ENCODE results near the gene DNMT3A.

The DNMT3A gene

DNA sequence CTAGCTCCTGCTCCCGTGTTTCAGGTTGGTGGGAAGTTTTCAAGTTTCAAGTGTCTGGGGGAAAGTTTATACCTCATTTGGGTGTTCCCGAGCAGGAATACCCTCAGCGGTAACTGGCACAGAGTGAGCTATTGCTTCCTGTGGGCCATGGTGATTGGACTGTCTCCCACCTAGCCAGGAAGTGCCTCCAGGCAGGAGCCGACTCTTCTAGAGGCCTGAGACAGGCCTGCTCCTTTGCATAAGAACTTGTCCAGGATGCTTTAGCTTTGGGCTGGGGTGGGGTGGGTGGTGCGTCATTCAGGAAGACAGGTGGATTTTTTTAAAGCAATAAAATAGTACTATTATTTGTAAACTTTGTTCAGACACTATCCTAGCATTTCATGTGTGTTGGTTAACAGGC is 23.5 kb upstream of the DNMT3A start:
- H3K27ac ChIP-seq (ENCODE audit: low read length) = no peak overlapping the region
- H3K36me3 ChIP-seq (ENCODE audit: insufficient read depth, low read length) = no peaks in the 10 kb centered on the region
- H3K4me2 ChIP-seq (ENCODE audit: insufficient read depth, low read length) = no peak overlapping the region
- no peaks in the 10 kb centered on the region for H3K27me3 ChIP-seq (ENCODE audit: insufficient read depth, low read length, poor library complexity)
- H2AFZ ChIP-seq (ENCODE audit: low read depth, low read length) = no peak overlapping the region
- H3K9ac ChIP-seq (ENCODE audit: low read depth, low read length) = no peak overlapping the region
- TF ChIP-seq CTCF (IDR thresholded peaks at IDR 0.05; ENCODE audit: borderline replicate concordance, extremely low read depth, low read length, poor library complexity, severe bottlenecking) = no peak
- no peak for TF ChIP-seq EZH2 (IDR thresholded peaks at IDR 0.05; ENCODE audit: borderline replicate concordance, low read depth, low read length, severe bottlenecking)
- H3K9me3 ChIP-seq (ENCODE audit: insufficient read depth, low read length, severe bottlenecking) = no peaks in the 10 kb centered on the region
- DNase-seq = no peak
- H4K20me1 ChIP-seq (ENCODE audit: insufficient read depth, low read length) = no peaks in the 10 kb centered on the region
- H3K4me3 ChIP-seq (ENCODE audit: low read depth in 1 of 2, low read length in 2 of 2) = no peak overlapping the region
- H3K79me2 ChIP-seq (ENCODE audit: insufficient read depth, low read length) = no peaks in the 10 kb centered on the region
- no peak for ATAC-seq (ENCODE audit: insufficient read depth, low read depth)
- peaks cover 15% of the 10 kb centered on the region for H3K4me1 ChIP-seq (ENCODE audit: insufficient read depth, low read length)

DNA sequence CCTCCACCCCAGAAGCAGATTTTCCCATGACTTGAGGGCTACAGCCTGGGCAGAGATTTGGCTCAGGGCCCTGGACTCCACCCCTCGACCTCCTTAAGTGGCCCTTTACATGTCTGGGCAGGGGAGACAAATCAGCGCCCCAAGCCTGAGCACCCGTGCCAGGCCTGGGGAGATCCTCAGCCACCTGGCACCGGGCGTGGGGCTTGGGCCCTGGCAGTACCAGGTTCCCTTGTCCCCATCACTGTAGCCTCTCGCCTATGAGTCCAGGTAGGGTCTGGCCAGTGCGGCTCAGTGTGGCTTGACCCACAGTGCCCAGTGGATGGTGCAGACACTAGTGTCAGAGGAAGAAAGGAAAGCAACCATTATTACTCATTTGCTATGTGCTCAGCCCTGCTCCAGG is 22.0 kb upstream of the DNMT3A start:
- H3K79me2 ChIP-seq (ENCODE audit: insufficient read depth, low read length) = no peaks in the 10 kb centered on the region
- no peaks in the 10 kb centered on the region for H3K27me3 ChIP-seq (ENCODE audit: insufficient read depth, low read length, poor library complexity)
- H3K4me1 ChIP-seq (ENCODE audit: insufficient read depth, low read length) = peaks cover 15% of the 10 kb centered on the region
- no peak overlapping the region for H3K4me3 ChIP-seq (ENCODE audit: low read depth in 1 of 2, low read length in 2 of 2)
- H3K27ac ChIP-seq (ENCODE audit: low read length) = no peak overlapping the region
- no peak overlapping the region for H3K4me2 ChIP-seq (ENCODE audit: insufficient read depth, low read length)
- TF ChIP-seq EZH2 (IDR thresholded peaks at IDR 0.05; ENCODE audit: borderline replicate concordance, low read depth, low read length, severe bottlenecking) = no peak
- no peak for TF ChIP-seq CTCF (IDR thresholded peaks at IDR 0.05; ENCODE audit: borderline replicate concordance, extremely low read depth, low read length, poor library complexity, severe bottlenecking)
- no peak overlapping the region for H2AFZ ChIP-seq (ENCODE audit: low read depth, low read length)
- no peak overlapping the region for H3K9ac ChIP-seq (ENCODE audit: low read depth, low read length)
- ATAC-seq (ENCODE audit: insufficient read depth, low read depth) = no peak
- H3K9me3 ChIP-seq (ENCODE audit: insufficient read depth, low read length, severe bottlenecking) = no peaks in the 10 kb centered on the region
- no peaks in the 10 kb centered on the region for H3K36me3 ChIP-seq (ENCODE audit: insufficient read depth, low read length)
- no peaks in the 10 kb centered on the region for H4K20me1 ChIP-seq (ENCODE audit: insufficient read depth, low read length)
- DNase-seq = no peak

DNA sequence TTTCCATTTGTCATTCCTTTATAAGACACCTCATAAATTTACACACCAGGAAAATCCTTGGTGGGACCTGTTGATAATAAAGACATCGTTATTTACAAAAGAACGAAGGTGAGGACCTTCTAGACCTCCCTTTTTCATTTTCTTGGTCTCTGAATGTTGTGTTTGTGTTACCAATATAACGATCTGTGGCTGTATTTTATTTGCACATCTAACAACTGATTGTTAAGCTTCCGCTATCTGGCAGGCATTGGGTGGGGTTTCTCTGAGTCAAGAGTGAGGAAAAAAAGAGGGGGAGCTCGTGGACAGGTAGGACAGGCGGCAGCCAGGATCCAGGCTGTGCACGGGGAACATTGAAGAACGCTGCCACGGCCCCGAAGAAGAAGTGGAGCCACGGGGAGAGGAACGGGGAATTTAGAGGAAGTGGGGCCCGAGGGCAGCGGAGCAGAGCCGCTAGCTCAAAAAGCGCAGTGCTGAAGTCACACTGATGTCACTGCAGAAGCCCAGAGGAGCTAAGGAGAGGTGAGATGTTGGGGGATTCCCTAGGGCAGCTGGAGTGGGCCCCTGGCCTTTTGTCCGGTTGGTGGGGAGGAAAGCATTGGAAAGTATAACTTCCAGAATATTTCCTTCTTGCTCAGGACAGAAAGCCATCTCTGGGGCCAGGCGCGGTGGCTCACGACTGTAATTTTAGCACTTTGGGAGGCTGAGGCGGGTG is 20.9 kb upstream of the DNMT3A start:
- no peaks in the 10 kb centered on the region for H3K79me2 ChIP-seq (ENCODE audit: insufficient read depth, low read length)
- H3K9me3 ChIP-seq (ENCODE audit: insufficient read depth, low read length, severe bottlenecking) = no peaks in the 10 kb centered on the region
- ATAC-seq (ENCODE audit: insufficient read depth, low read depth) (no peak), DNase-seq (no peak)
- no peak for TF ChIP-seq EZH2 (IDR thresholded peaks at IDR 0.05; ENCODE audit: borderline replicate concordance, low read depth, low read length, severe bottlenecking)
- TF ChIP-seq CTCF (IDR thresholded peaks at IDR 0.05; ENCODE audit: borderline replicate concordance, extremely low read depth, low read length, poor library complexity, severe bottlenecking) = no peak
- peak overlapping the region; percentile 16; the same call in 1 of the 2 replicates for H3K27ac ChIP-seq (ENCODE audit: low read length)
- peak overlapping the region; percentile 35 for H3K9ac ChIP-seq (ENCODE audit: low read depth, low read length)
- peak overlapping the region; percentile 76 for H3K4me2 ChIP-seq (ENCODE audit: insufficient read depth, low read length)
- H3K4me1 ChIP-seq (ENCODE audit: insufficient read depth, low read length) = peaks cover 15% of the 10 kb centered on the region
- no peaks in the 10 kb centered on the region for H3K27me3 ChIP-seq (ENCODE audit: insufficient read depth, low read length, poor library complexity)
- no peaks in the 10 kb centered on the region for H4K20me1 ChIP-seq (ENCODE audit: insufficient read depth, low read length)
- peak overlapping the region; percentile 82 for H2AFZ ChIP-seq (ENCODE audit: low read depth, low read length)
- H3K4me3 ChIP-seq (ENCODE audit: low read depth in 1 of 2, low read length in 2 of 2) = peak overlapping the region in 1 of 2 experiments; percentile 52; a peak in 2 of 4 replicates
- no peaks in the 10 kb centered on the region for H3K36me3 ChIP-seq (ENCODE audit: insufficient read depth, low read length)

All from DND-41 (cell line).